DMS 273 (cell line): ENCODE measurements around the gene SRGAP1.

Experiments
- DNase-seq: peaks from one replicate; lab custom pipeline; 2025; ENCODE audit not compliant: unreplicated experiment; lab: John Stamatoyannopoulos, UW

The SRGAP1 gene

DNA sequence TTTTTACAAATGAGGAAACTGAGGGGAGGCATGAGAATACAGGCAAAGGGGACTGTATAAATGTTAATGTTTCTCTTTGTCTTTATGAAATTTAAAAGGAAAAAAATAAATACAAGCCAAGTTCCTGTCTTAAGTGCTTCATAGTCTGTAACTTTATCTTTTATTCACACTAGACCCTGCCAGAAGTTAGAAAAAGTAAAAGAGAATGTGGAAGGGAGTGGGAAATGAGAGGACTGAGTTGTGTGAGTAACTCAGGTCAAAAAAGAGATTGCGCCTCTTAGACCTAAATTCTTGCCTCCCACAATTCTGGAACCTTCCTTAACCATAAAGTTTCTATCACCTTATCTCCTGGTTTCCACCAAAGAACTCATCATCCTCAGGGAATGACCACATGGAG is 236.5 kb downstream of the SRGAP1 start:
- DNase-seq: no peak

DNA sequence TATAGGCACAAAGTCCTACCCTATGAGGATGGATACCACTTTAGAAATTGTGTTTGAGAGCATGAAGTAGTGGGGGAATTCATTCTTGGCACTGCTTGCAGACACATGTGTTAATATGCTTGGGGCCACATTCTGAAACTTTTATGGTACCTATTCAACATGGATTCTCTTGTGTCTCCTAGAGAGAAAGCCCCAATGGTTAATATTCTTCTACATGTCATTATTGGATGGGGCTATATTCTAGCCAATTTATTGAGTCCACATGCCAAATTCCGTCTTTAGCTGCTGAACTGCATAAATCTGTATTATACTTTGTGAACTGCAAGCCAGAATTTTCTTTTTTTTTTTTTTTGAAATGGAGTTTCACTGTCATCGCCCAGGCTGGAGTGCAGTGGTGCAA is 237.6 kb downstream of the SRGAP1 start:
- DNase-seq: no peak

DNA sequence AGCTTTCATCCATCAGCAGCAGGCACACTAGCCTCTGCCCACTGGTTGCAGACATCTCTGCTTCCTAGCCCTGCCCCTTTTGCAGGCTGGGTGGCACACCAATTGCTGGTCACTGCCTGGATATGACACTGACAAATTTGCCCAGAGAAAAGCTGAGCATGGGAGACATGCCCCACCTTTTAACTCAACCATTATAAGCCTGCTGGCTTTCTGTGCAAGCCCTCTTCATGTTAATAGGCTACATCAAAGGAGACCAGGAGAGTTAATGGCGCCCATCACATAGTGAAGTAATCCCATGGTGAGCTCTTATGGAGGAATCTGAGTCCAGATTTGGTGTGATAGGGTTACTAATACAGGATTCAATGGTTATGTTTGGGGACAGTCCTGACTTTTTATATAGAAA is 238.4 kb downstream of the SRGAP1 start:
- DNase-seq: peak; percentile 73

DNA sequence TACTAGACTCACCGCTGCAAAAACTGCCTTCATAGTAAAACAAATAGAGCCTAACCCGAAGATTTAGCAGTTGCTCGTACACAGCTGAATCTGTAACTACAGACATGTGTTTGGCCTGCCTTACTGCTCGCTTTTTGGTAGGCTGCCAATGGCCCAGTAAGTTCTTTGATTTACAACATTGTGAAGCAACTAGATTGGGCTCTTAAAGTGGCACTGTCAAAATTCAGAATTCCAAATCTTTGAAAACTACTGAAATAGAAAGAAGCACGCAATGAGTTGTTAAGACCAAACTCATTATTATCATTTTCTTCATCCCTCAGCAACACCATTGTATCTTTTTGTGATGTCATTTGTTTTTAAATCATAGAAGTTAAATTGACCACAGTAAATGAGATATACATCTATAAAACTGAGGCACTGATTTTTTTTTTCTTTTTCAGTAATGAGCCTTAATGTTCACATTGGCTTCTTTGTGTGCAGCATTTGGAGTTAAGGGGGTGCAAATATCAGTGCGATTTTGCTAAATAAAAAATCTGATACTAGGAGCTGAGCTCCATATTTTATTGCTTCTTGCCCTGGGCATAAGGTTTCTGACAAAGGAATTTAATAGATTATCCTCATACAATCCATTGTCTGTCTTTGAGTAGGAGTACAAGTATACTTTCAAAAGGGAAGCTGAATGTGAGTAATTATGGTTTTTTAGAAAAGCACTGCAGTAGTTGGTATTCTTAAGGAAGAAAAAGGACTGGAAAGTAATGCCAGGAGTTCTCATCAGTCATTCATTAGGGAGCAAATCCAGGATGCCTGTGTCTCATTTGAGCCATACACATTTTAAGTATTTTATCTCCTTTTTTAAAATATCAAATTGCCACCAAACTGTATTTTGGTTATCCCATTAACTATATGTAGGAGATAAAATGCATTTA is 239.0 kb downstream of the SRGAP1 start:
- DNase-seq: peak; percentile 84

- DNase-seq: no peak
These were observed 240.7 kb downstream of the SRGAP1 start for GRCh38 chr12:64085154-64085553.

DNA sequence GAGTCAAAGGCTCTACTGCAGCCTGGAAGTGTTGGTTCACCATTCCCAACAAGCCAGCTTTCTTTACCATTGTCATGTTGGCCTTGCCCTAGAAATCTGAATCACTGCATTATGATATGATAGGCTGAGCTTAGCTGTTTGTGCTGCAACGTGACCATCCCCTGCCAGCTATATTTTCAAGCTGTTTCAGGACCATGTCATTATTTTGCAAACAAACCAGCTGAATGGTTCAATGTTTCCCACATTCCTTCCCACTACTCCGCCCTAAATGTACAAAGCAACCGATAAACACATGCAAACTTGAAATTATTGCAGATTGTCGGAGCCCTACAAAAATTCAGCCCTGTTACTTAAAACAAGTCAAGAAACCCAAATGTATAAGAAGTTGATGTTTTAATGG is 241.5 kb downstream of the SRGAP1 start:
- DNase-seq: no peak

- DNase-seq: no peak
These were observed 242.4 kb downstream of the SRGAP1 start for GRCh38 chr12:64086946-64087345.

GRCh38 chr12:64087761-64088160 is 243.3 kb downstream of the SRGAP1 start:
- no peak for DNase-seq

DNA sequence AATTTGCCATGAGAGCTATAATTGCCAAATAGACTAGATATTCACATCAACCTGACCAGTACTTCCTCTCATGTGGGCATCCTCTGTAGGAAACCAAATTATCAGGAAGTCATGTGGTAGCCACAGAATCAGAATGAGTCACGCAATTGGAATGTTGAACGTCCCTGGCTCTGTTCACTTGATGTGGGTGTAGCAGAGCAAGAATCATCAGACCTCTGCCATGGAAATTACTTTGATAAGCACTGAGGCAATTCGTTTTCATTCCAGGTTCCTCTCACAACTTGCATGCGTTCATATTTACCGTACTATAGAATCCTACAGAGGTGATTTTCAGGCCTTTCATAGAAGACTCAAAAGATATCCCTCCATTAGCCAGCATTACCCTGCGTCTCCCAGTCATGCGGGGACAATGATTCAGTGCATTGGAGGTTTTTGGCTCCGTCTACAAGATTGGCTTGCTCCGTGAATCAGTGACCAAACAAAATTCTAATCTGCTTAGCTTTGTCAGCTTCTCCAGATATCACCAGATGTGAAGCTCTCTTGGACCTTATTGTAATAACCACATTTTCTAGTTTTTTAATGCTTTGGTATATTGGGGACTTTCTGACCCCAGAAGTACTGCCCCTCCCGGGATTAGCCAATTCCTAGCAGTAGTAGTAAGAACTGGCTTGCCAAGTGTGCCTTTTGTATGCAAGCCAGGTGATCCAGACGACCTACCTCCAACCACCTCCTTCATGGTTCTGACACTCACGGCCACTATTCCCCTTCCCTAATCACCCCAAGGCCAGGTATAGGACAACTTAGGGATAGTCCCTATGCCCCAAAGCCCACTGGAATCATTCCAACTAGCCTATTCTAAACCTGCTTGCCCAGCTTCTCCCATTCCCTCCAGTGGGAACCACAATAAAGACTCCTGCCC is 244.2 kb downstream of the SRGAP1 start:
- DNase-seq: peak; percentile 65

GRCh38 chr12:64090047-64090446 is 245.5 kb downstream of the SRGAP1 start:
- DNase-seq: no peak

- no peak for DNase-seq
These were observed 246.7 kb downstream of the SRGAP1 start for GRCh38 chr12:64091186-64091585.

DNA sequence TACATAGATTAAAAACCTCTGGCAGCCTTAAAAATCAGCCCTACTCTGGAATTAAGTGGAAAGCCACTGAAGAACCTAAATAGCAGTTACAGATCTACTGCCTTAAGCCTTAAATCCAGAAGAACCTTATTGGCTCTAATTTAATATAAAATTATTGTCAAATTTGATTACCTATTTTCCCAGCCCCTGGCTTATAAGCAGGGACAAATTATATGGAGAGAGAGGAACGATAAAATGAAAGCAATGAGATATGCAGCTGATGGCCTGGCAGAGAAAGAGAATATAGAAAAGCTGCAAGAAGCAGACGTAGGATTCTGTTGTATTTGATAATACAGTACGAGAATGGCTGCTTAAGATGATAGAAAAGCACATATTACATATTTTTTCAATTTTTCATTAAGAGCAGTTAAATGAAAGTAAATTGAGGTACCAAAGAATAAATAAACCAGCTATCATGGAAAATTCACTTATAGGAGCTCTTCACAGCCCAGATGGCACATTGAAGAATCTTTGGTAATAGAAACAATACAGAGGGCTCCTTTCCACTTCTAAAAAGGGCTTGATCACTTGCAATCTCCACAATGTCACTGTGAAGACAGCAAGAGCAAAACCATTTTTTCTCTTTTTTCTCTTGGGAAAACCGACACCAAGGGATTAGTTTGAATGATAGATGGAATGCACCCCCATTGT is 248.2 kb downstream of the SRGAP1 start:
- no peak for DNase-seq

- DNase-seq: no peak
These were observed 249.2 kb downstream of the SRGAP1 start for GRCh38 chr12:64093689-64094088.

DNA sequence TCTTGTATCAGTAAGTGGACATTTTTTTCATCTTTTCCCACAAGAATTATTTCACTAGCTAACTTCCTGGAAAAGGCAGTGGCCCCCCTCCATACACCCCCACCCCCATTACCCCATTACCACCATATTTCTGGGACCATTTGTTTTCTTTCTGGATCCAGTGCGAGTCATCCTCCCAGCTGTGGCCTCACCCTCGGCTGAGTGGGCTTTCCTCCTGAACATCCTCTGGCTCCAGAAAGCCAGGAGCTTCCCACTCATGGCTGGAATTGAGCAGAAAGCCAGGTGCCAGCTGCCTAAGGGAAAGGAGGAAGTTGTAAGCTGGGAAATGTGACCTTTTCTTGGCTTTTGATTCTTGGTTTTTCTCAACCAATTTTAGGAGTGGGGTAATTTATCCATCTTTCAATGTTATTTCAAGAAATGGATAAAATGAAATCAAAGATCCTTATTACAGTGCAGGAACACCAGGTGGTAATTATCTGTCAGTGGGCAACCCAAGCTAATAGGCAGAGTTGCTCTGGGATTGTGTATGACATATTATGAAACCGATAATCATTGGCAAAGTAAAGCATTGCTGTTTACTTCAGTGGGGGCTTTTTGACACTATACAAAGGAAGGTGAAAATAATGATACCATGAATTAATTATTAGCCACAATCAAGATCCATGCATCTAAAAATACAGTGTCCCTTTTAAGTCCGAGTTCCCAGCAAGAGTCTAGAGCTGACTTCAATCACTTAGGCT is 253.0 kb downstream of the SRGAP1 start:
- DNase-seq: peak; percentile 17

DNA sequence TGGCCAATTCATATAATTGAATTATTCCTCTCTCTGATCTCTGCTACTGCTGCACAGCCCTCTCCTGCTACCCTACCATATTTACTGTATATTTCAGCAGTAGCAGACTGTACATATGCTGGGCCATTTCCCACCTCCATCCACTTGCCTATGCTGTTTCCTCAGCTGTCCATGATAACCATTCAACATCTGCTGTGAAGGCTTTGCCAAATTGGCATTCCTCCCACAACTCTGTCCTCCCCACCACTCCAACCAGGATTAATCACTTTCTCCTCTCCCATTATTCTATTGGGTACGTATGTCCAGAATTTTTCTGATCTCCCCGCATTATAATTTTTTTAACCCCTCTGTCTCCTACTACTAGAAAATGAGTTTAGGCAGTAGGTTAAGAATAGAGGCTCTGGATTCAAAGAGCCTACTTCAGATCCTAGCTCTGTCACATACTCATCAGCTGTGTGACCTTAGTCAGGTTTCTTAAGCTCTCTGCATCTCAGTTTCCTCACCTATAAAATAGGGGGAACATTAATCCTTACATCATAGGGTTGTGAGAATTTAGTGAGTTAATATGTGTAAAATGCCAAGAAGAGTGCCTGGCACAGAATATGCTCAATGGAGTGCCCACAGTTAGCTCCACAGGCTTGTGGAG is 254.3 kb downstream of the SRGAP1 start:
- DNase-seq: peak; percentile 84

- no peak for DNase-seq
These were observed 254.9 kb downstream of the SRGAP1 start for GRCh38 chr12:64099397-64099796.

GRCh38 chr12:64102339-64102738 is 257.8 kb downstream of the SRGAP1 start:
- DNase-seq: no peak

DNA sequence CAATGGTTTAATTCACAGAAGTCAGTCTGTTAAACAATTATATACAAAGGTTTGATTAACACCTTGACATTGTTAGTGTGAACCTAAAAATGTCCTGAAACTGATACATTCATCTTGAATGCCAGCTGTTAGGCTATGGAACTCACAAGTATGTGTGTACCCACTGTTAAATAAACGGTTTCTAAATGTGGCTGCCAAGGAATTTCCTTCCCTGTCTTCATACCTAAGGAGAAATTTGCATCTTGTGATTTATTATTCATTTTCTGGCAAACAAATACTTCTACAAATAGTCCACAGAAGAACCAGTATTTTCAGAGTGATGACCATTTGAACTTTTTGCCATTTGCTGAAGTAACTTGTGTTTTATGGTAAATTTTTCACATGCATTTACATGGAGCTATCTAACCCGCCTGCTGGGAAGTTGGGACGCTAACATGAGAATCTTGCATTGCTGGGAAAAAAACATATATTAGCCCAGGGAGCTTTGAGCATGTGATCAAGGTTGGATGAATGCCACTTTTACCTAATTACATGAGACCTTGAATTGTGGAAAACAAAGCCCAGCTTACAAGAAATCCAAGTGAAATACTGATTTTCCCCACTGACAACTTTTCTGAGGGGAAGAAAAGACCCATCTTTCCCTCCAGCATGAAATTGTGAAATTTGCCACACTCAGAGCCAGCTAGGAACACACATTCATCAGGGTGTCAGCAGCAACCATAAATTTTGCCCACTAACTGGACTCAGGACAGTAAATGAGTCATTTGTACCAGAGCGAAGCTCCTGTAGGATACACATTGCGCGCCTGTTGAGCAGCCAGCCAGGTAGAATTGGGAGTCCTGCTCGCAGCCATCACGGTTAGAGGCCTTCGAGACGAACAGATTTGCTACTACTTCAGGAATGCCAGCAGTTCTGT is 259.6 kb downstream of the SRGAP1 start:
- peak; percentile 1 for DNase-seq

DNA sequence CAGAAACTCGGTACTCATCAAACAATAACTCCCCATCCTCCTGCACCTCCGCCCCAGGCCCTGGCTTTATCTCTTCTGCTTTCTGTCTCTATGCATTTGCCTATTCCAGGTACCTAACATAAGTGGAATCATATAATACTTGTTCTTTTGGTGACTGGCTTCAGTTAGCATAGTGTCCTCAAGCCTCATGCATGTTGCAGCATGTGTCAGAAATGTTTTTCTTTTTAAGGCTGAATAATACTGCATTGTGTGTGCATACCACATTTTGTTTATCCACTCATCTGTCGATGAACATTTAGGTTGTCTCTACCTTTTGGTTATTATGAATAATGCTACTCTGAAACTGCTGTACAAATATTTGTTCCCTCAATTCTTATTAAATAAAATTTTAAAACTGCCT is 260.5 kb downstream of the SRGAP1 start:
- DNase-seq: no peak
